ENCODE results near the gene CCDC73. TPM values are rescaled to one million over a fixed set of nuclear protein-coding genes. Genes with fewer than 3 reads are reported as not detected.

Gene CCDC73
- total RNA-seq, 1 experiment from 2014 or later: 0.04 TPM

- no peak for TF ChIP-seq CTCF (conservative IDR thresholded peaks at IDR 0.05)
- WGBS (ENCODE audit: extremely low coverage, insufficient read length, low lambda C conversion rate): no CpG with 5 or more reads among the region's 3 CpGs
- Histone ChIP-seq H4K5ac (ENCODE audit: insufficient read length, low read depth, low read length) (no peak overlapping the region), H3K56ac (ENCODE audit: insufficient read length, low read depth, low read length) (no peak overlapping the region), H3K4ac (ENCODE audit: low read depth, low read length) (no peak overlapping the region), H2AK5ac (ENCODE audit: insufficient read length, low read length) (no peak overlapping the region), H2BK12ac (ENCODE audit: insufficient read length, low read depth, low read length) (no peak overlapping the region), H4K91ac (ENCODE audit: insufficient read length, low read depth, low read length) (no peak overlapping the region), H3K79me1 (ENCODE audit: insufficient read depth, low read depth, low read length, poor library complexity, severe bottlenecking) (no peaks in the 10 kb centered on the region), H3K23me2 (ENCODE audit: insufficient read length, low read depth, low read length, poor library complexity, severe bottlenecking) (no peaks in the 10 kb centered on the region), H3K4me1 (ENCODE audit: insufficient read depth, low read length) (no peaks in the 10 kb centered on the region), H3K79me2 (ENCODE audit: insufficient read depth, low read length) (no peaks in the 10 kb centered on the region), H3K18ac (ENCODE audit: insufficient read length, low read depth, low read length) (no peak overlapping the region), H3K14ac (ENCODE audit: insufficient read depth, low read length) (no peak overlapping the region), H4K20me1 (ENCODE audit: control insufficient read depth, insufficient read depth, insufficient read length) (no peaks in the 10 kb centered on the region), H3K9me3 (ENCODE audit: control insufficient read depth, low read depth, low read length) (no peaks in the 10 kb centered on the region), H3T11ph (ENCODE audit: low read length) (no peak overlapping the region), H2BK5ac (ENCODE audit: insufficient read length, low read length) (no peak overlapping the region), H2BK15ac (ENCODE audit: low read depth, low read length) (no peak overlapping the region), H3K9ac (ENCODE audit: extremely low read depth, insufficient read length, low read length) (no peak overlapping the region), H4K8ac (replicated peaks; ENCODE audit: insufficient read length, low read depth, low read length) (no peak overlapping the region), H3K4me2 (ENCODE audit: insufficient read depth, insufficient read length, low read length) (no peak overlapping the region), H2BK120ac (ENCODE audit: low read depth, low read length, poor library complexity, severe bottlenecking) (no peak overlapping the region), H3K27ac (ENCODE audit: insufficient read length, low read depth, low read length) (no peak overlapping the region), H2AFZ (ENCODE audit: low read length) (no peak overlapping the region), H2BK20ac (ENCODE audit: low read depth, low read length, poor library complexity, severe bottlenecking) (no peak overlapping the region), H3K23ac (ENCODE audit: insufficient read length, low read depth, low read length) (no peak overlapping the region), H3K27me3 (ENCODE audit: insufficient read depth, low read length) (no peaks in the 10 kb centered on the region)
- no peak for DNase-seq
- Mint-ChIP-seq H3K9me3 (no peaks in the 10 kb centered on the region), H3K4me3 (no peak overlapping the region), H3K27me3 (ENCODE audit: low read depth) (peaks cover 5% of the 10 kb centered on the region; the same call in 1 of the 2 replicates), H3K4me1 (peaks cover 0 to 5% of the 10 kb centered on the region in 2 experiments; a peak in 2 of 4 replicates), H3K36me3 (ENCODE audit: insufficient read depth in 1 of 3, low read depth in 3 of 3) (no peaks in the 10 kb centered on the region), H3K27ac (no peak overlapping the region)
Observed at GRCh38 chr11:32785262-32785661, 9.2 kb downstream of the CCDC73 start.
